Urinary bladder (tissue), 2 donors: ENCODE data around the gene LONRF3. TPM values are rescaled to one million over a fixed set of nuclear protein-coding genes. Genes with fewer than 3 reads are reported as not detected.

Experiments
- polyA plus RNA-seq: library from polyadenylated mRNA; stranded (reverse); fragments of 200-250 nt; gene quantifications from one replicate; pipeline ENCODE4 v1.2.3, GENCODE V29; 2013
- total RNA-seq: library from RNA; depleted of rRNA; stranded (reverse); fragments of >200 nt; gene quantifications from one replicate; pipeline ENCODE4 v1.2.3, GENCODE V29; 2014
- donor health status: healthy.

The LONRF3 gene
- total and polyA plus RNA-seq, 2 donors = 3.4 to 7.4 TPM

Other genes starting within 250 kb of the LONRF3 start
- 36.7 TPM for gene IL13RA1, start 247.0 kb upstream of the LONRF3 start, total RNA-seq
- 30.1 TPM for gene IL13RA1, start 247.0 kb upstream of the LONRF3 start, polyA plus RNA-seq
- 1.9 TPM for gene ZCCHC12, start 150.8 kb upstream of the LONRF3 start, total RNA-seq
- 0.44 TPM for gene ZCCHC12, start 150.8 kb upstream of the LONRF3 start, polyA plus RNA-seq
- gene CT47C1, start 98.4 kb downstream of the LONRF3 start, total RNA-seq = not detected
- not detected for gene CT47C1, start 98.4 kb downstream of the LONRF3 start, polyA plus RNA-seq
- 0.69 TPM for gene KIAA1210, start 153.2 kb downstream of the LONRF3 start, total RNA-seq
- gene KIAA1210, start 153.2 kb downstream of the LONRF3 start, polyA plus RNA-seq = 0.06 TPM